GM21576 (cell line): Measurements from ENCODE around the gene GPR18.
"Not testable (repeated sequence)": the region's sequence is repeated elsewhere in the genome, so short reads cannot be mapped to it uniquely, and the experiment has no call there.

ENCODE experiments used
- ATAC-seq: cut with Tn5 transposase; IDR thresholded peaks from one replicate; pipeline ENCODE4 v1.9.1; 2021; ENCODE audit warnings: mild to moderate bottlenecking, moderate library complexity; ENCODE audit not compliant: unreplicated experiment

GPR18 gene

DNA sequence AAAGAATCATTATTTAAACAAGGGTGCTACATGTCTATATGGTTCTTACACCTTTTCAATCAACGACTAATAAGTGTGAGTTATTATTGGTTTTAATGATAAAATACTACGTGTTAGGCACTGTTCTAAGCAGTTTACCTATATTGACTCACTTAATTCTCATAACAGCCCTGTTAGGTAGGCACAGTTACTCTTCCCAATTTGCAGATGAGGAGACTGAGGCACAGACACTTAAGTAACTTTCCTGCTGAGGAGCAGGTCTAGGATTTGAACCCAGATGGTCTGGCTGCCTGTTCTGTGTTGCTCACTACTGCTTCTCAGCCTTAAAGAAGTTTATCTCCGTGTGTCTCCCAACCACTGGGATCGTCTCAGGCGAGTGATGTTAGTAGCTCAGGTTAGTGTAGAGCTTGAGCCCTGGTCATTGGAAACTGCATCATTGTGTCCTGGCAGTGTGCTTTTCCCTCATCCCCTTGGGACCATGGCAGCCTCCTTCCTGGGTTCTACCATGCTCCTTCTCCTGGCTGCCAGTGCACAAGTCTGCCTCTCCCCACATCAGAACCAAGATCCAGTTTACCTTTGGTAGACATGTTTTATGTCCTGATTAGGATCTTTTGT, 46.7 kb downstream of the GPR18 start:
- ATAC-seq: no peak

DNA sequence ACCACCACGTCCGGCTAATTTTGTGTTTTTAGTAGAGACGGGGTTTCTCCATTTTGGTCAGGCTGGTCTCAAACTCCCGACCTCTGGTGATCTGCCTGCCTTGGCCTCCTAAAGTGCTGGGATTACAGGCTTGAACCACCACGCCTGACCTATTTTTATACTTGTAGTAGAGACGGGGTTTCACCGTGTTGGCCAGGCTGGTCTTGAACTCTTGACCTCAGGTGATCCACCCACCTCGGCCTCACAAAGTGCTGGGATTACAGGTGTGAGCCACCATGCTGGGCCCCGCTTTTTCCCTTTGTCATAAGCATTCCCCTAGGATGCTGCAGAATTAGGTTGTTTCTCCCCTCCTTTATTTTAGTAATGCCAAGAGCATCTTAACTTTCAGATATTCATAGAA, 47.6 kb downstream of the GPR18 start:
- ATAC-seq: not testable (repeated sequence)

DNA sequence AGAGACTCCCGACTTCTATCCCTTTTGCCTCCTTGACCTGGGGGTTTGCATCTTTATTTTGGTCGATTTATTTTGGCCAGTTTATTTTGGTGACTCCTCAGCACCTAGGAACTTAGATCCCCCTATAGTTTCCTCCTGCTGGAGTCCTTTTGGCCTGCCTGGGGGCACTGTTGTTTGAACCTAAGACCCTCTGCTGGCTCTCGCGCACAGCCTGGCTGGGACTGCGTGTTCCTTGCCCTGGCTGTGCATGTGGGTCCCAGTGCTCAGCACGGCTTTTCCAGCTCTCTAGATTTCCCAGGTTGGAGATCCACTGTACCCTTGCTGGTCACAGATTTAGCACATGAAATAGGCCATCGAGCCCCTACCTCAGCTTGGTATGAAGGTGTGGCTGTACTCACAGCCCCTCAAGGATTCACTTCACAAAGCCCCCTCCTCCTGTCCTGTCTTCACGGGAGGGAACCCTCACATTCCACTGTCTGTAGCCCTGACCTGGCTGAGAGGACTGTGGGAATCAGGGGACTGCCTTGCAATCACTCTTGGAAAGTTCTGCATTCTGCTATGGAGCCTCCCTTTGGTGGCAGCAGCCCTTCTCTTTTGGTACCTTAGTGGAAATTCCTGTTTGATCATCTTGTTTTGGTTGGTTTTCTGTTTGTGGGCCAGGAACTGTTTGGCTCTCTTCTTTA, 49.2 kb downstream of the GPR18 start:
- ATAC-seq: no peak

DNA sequence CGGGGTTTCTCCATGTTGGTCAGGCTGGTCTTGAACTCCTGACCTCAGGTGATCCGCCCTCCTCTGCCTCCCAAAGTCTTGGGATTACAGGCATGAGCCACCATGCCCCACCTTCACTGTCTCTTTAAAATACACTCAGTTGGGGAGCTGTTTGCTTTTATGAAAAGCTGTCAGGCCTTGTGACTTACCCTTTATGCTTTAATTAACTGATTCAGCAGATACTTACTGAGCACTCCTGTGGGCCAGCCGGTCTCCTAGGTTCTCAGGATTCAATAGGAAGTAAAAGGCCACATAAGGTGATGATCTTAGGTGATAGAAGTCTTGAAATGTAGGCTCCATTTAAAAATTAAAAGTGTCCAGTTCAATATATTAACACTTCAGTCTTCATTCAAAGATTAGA, 50.0 kb downstream of the GPR18 start:
- no peak for ATAC-seq

DNA sequence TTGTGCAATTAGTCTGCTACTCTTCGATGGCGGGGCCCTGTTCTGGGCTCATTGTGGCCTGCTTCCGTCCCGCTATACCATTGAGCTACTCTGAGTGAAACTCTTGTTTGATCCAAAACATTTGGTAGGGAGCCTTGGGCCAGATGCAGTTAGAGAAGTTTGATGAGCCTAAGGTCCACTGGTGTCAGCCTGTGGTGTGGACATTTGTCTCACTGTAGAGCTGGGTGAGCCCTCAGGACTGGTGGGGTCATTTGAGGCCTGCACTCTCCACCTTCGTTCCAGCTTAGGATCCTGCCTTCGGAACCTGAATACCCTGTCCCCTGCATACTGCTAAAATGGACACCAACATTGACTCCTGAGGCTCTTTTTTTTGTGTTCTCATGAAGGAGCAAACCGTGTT, 50.7 kb downstream of the GPR18 start:
- ATAC-seq: no peak

DNA sequence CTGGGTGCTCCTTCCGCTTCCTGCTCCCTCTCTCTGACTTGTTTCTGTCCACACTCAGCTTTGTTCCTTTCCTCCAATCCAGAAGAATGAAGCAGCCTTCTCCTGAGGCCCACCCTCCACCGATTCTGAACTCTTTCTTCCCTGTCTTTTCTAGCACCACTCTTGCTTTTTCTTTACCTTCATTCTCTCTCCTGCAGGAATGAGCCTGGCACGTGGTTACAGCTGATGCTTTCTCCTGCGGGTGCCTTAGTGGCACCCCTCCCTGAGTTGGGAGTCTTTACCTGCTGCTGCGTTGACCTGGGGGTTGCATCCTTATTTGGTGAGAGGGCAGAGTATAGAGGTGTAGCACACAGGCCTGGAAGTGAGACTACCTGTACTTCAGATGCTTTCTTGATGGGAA, 51.3 kb downstream of the GPR18 start:
- no peak for ATAC-seq

DNA sequence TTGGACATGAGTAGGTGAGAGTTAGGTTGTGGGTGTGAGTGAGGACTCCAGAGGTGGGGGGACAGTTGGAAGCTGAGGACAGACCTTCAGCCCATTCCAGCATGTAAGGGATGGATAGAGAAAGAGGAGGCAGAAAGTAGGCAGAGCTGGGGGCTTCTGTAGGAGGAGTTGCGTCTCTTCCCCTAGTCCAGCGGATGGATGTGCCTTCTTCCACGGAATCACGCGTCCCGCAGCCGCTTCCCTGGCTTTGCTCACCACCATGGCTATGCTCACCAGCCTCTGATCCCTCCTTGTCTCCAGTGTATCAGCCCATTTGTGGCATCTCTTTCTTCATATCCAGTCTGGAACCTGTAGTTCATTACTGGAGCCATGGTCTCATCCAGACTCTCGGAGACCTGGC, 52.0 kb downstream of the GPR18 start:
- ATAC-seq: no peak

DNA sequence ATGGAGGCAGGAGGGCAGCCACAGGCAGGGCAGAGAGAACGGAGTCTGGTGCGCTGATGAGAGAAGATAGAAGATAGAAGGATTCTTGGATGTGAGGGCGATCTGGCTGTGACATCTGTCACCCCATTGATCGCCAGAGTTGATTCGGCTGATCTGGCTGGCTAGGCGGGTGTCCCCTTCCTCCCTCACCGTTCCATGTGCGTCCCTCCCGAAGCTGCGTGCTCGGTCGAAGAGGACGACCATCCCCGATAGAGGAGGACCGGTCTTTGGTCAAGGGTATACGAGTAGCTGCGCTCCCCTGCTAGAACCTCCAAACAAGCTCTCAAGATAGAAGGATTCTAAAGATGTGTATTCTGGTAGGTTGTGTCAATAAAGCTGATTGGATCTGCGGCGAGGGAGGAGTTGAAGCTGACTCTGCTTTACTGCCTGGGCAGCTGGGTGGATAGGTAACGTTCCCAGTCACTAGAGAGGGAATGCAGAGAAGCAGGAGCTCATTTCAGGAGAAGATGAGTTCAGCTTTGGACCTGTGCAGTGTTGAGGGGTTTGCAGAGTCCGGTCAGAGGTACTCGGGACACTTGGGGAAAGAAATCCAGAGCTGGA, 52.5 kb downstream of the GPR18 start:
- no peak for ATAC-seq
